ENCODE data around the gene ASCC2.
"Not testable (repeated sequence)": the region's sequence is repeated elsewhere in the genome, so short reads cannot be mapped to it uniquely, and the experiment has no call there.

ASCC2 gene

GRCh38 chr22:29872144-29872893 is 34.2 kb upstream of the ASCC2 start:
- H3K27me3 ChIP-seq (replicated peaks; ENCODE audit: control insufficient read depth, insufficient read depth, low read length) = peaks cover 58% of the 10 kb centered on the region
- DNase-seq (ENCODE audit: low read depth) = no peak
- no peak overlapping the region for H3K9ac ChIP-seq (ENCODE audit: low read length)
- H3K36me3 ChIP-seq (ENCODE audit: control insufficient read depth, insufficient read depth, low read length, severe bottlenecking) = no peaks in the 10 kb centered on the region
- no peaks in the 10 kb centered on the region for H3K4me1 ChIP-seq (ENCODE audit: control insufficient read depth, insufficient read depth, low read length)
- no peak overlapping the region for H3K4me3 ChIP-seq (ENCODE audit: low read length)
- H3K9me3 ChIP-seq (ENCODE audit: control insufficient read depth, low read length) = no peaks in the 10 kb centered on the region

DNA sequence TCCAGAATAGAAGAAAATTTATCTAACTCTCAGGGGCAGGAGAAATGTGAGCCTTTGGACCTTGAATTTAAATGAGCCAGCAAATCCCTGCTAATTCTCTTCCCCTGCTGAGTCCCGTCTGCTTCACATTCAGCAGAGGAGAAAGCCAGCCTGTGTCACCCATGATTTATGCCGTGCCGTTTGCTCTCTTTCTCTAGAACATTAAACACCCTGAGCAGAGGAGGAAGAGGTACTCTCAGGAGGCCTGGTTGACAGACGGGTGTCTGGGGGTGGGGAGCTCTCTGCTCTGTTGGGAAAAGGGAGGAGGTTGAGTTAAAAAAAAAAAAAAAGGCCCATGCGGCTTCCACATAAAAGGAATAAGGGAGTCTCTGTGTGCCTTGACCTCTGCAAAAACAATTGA is 33.6 kb upstream of the ASCC2 start:
- Histone ChIP-seq H3K9ac (ENCODE audit: low read length) (no peak overlapping the region), H3K27me3 (replicated peaks; ENCODE audit: control insufficient read depth, insufficient read depth, low read length) (peaks cover 60% of the 10 kb centered on the region), H3K36me3 (ENCODE audit: control insufficient read depth, insufficient read depth, low read length, severe bottlenecking) (no peaks in the 10 kb centered on the region), H3K4me1 (ENCODE audit: control insufficient read depth, insufficient read depth, low read length) (no peaks in the 10 kb centered on the region), H3K4me3 (ENCODE audit: low read length) (no peak overlapping the region), H3K9me3 (ENCODE audit: control insufficient read depth, low read length) (no peaks in the 10 kb centered on the region)
- no peak for DNase-seq (ENCODE audit: low read depth)

- H3K9me3 ChIP-seq (ENCODE audit: control insufficient read depth, low read length) = no peaks in the 10 kb centered on the region
- peaks cover 50% of the 10 kb centered on the region for H3K27me3 ChIP-seq (replicated peaks; ENCODE audit: control insufficient read depth, insufficient read depth, low read length)
- H3K4me1 ChIP-seq (ENCODE audit: control insufficient read depth, insufficient read depth, low read length) = no peaks in the 10 kb centered on the region
- H3K4me3 ChIP-seq (ENCODE audit: low read length) = no peak overlapping the region
- no peak overlapping the region for H3K9ac ChIP-seq (ENCODE audit: low read length)
- H3K36me3 ChIP-seq (ENCODE audit: control insufficient read depth, insufficient read depth, low read length, severe bottlenecking) = no peaks in the 10 kb centered on the region
- DNase-seq (ENCODE audit: low read depth) = no peak
These were observed 32.5 kb upstream of the ASCC2 start for GRCh38 chr22:29870574-29870973.

GRCh38 chr22:29867851-29868250 is 29.8 kb upstream of the ASCC2 start:
- DNase-seq (ENCODE audit: low read depth) = no peak
- Histone ChIP-seq H3K27me3 (replicated peaks; ENCODE audit: control insufficient read depth, insufficient read depth, low read length) (peaks cover 25% of the 10 kb centered on the region), H3K9ac (ENCODE audit: low read length) (no peak overlapping the region)

GRCh38 chr22:29867260-29867659 is 29.2 kb upstream of the ASCC2 start:
- H3K4me3 ChIP-seq (ENCODE audit: low read length) = no peak overlapping the region
- no peaks in the 10 kb centered on the region for H3K36me3 ChIP-seq (ENCODE audit: control insufficient read depth, insufficient read depth, low read length, severe bottlenecking)
- H3K4me1 ChIP-seq (ENCODE audit: control insufficient read depth, insufficient read depth, low read length) = no peaks in the 10 kb centered on the region
- no peak overlapping the region for H3K9ac ChIP-seq (ENCODE audit: low read length)
- no peaks in the 10 kb centered on the region for H3K9me3 ChIP-seq (ENCODE audit: control insufficient read depth, low read length)
- DNase-seq (ENCODE audit: low read depth) = no peak
- H3K27me3 ChIP-seq (replicated peaks; ENCODE audit: control insufficient read depth, insufficient read depth, low read length) = peaks cover 19% of the 10 kb centered on the region

More at GRCh38 chr22:29867851-29868250, 29.8 kb upstream of the ASCC2 start:
- no peaks in the 10 kb centered on the region for H3K4me1 ChIP-seq (ENCODE audit: control insufficient read depth, insufficient read depth, low read length)
- no peaks in the 10 kb centered on the region for H3K36me3 ChIP-seq (ENCODE audit: control insufficient read depth, insufficient read depth, low read length, severe bottlenecking)
- H3K4me3 ChIP-seq (ENCODE audit: low read length) = no peak overlapping the region
- no peaks in the 10 kb centered on the region for H3K9me3 ChIP-seq (ENCODE audit: control insufficient read depth, low read length)

DNA sequence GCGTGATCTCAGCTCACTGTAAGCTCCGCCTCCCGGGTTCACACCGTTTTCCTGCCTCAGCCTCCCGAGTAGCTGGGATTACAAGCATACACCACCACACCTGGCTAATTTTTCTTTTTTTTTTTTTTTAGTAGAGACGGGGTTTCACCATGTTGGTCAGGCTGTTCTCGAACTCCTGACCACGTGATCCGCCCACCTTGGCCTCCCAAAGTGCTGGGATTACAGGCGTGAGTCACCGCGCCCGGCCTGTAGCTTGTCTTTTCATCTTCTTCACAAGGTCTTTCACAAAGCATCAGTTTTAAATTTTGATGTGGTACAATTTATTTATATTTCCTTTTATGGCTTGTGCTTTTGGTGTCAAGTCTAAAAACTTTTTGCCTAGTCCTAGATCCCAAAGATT is 27.5 kb upstream of the ASCC2 start:
- not testable (repeated sequence) for H3K9ac ChIP-seq (ENCODE audit: low read length); H3K4me3 ChIP-seq (ENCODE audit: low read length); DNase-seq (ENCODE audit: low read depth); H3K4me1 ChIP-seq (ENCODE audit: control insufficient read depth, insufficient read depth, low read length); H3K9me3 ChIP-seq (ENCODE audit: control insufficient read depth, low read length); H3K36me3 ChIP-seq (ENCODE audit: control insufficient read depth, insufficient read depth, low read length, severe bottlenecking)
- H3K27me3 ChIP-seq (replicated peaks; ENCODE audit: control insufficient read depth, insufficient read depth, low read length) = peaks cover 12% of the 10 kb centered on the region

DNA sequence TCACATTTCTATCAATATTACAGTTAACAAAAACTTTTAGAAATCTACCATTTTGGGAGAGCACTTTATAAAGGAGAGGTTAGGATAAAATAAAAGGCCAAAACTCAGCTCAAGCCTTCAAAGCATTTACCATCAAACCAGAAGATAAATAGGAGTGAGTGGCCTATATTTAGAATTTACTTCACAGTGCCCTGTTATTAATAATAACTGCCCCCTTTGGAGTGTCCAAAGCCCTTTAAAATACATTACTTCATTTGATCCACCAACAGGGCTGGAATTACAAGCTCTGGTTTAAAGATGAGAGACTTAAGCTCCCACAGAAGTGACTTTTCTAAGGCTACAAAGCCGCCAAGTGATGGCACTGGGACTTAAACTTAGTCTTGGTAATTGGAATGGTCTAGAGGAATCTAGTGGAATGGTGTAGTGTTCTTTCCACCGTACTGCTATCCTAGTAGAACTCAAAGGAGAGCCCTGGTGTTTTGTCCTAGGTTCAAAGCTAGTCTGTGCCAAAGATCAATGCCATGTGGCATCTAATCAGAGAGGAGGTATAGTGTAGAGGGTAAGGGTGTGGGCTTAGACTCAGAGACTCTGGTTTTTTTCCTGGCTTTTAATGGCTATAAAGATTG is 23.7 kb upstream of the ASCC2 start:
- H3K4me1 ChIP-seq (ENCODE audit: control insufficient read depth, insufficient read depth, low read length) = peaks cover 3% of the 10 kb centered on the region
- H3K9ac ChIP-seq (ENCODE audit: low read length) = no peak overlapping the region
- H3K4me3 ChIP-seq (ENCODE audit: low read length) = no peak overlapping the region
- no peaks in the 10 kb centered on the region for H3K36me3 ChIP-seq (ENCODE audit: control insufficient read depth, insufficient read depth, low read length, severe bottlenecking)
- no peaks in the 10 kb centered on the region for H3K9me3 ChIP-seq (ENCODE audit: control insufficient read depth, low read length)
- no peaks in the 10 kb centered on the region for H3K27me3 ChIP-seq (replicated peaks; ENCODE audit: control insufficient read depth, insufficient read depth, low read length)
- no peak for DNase-seq (ENCODE audit: low read depth)

DNA sequence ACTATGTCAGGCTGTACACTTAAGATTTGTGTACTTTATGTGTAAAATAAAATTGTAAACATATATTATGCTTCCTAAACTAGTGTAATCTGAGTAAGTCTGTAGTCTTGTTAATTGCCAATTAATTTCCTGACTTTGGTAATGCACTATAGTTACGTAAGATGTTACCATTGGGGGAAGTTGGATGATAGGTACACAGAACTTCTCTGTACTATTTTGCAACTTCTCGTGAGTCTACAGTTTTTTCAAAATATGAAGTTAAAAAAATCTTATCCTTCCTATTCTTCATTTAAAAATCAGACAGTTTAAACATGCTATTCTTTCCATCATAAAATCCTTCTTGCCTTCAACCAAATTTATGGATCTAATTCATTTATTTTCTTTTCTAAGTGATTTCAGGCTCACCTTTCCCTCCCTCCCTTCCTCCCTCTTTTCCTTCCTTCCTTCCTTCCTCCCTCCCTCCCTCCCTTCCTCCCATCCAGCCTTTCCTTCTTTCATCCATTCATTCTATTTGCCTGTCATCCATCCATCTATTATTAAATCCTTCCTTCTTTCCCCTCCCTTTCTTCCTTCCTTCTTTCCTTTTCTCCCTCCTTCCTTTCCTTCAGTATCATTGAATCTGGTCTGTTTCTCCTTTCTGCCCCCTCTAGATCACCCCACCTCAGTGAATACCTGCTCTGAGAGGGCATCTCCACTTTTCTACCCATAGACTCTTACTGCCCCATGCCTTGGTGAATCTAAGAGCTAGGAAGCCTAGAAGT is 22.1 kb upstream of the ASCC2 start:
- H3K9me3 ChIP-seq (ENCODE audit: control insufficient read depth, low read length) = no peaks in the 10 kb centered on the region
- H3K27me3 ChIP-seq (replicated peaks; ENCODE audit: control insufficient read depth, insufficient read depth, low read length) = no peaks in the 10 kb centered on the region
- DNase-seq (ENCODE audit: low read depth) = no peak
- H3K9ac ChIP-seq (ENCODE audit: low read length) = no peak overlapping the region
- no peak overlapping the region for H3K4me3 ChIP-seq (ENCODE audit: low read length)
- H3K4me1 ChIP-seq (ENCODE audit: control insufficient read depth, insufficient read depth, low read length) = peaks cover 6% of the 10 kb centered on the region
- no peaks in the 10 kb centered on the region for H3K36me3 ChIP-seq (ENCODE audit: control insufficient read depth, insufficient read depth, low read length, severe bottlenecking)

DNA sequence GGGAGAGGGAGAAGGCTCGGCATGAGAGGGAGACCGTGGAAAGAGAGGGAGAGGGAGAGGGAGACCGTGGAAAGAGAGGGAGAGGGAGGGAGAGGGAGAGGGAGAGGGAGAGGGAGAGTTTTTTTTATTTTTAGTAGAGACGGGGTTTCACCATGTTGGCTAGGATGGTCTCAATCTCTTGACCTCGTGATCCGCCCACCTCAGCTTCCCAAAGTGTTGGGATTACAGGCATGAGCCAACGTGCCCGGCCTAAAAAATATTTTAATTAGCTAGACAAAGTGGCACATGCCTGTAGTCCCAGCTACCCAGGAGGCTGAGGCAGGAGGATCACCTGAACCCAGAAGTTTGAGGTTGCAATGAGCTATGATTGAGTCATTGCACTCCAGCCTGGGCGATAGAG is 21.0 kb upstream of the ASCC2 start:
- H3K36me3 ChIP-seq (ENCODE audit: control insufficient read depth, insufficient read depth, low read length, severe bottlenecking); H3K9ac ChIP-seq (ENCODE audit: low read length); H3K4me1 ChIP-seq (ENCODE audit: control insufficient read depth, insufficient read depth, low read length); H3K27me3 ChIP-seq (replicated peaks; ENCODE audit: control insufficient read depth, insufficient read depth, low read length); H3K4me3 ChIP-seq (ENCODE audit: low read length); DNase-seq (ENCODE audit: low read depth); H3K9me3 ChIP-seq (ENCODE audit: control insufficient read depth, low read length): not testable (repeated sequence)

- DNase-seq (ENCODE audit: low read depth) = no peak
- no peak overlapping the region for H3K9ac ChIP-seq (ENCODE audit: low read length)
- H3K36me3 ChIP-seq (ENCODE audit: control insufficient read depth, insufficient read depth, low read length, severe bottlenecking) = no peaks in the 10 kb centered on the region
- no peaks in the 10 kb centered on the region for H3K27me3 ChIP-seq (replicated peaks; ENCODE audit: control insufficient read depth, insufficient read depth, low read length)
- no peak overlapping the region for H3K4me3 ChIP-seq (ENCODE audit: low read length)
- peaks cover 6% of the 10 kb centered on the region for H3K4me1 ChIP-seq (ENCODE audit: control insufficient read depth, insufficient read depth, low read length)
- no peaks in the 10 kb centered on the region for H3K9me3 ChIP-seq (ENCODE audit: control insufficient read depth, low read length)
These were observed 18.4 kb upstream of the ASCC2 start for GRCh38 chr22:29856496-29856895.

GRCh38 chr22:29855611-29856181 is 17.6 kb upstream of the ASCC2 start:
- Histone ChIP-seq H3K4me1 (ENCODE audit: control insufficient read depth, insufficient read depth, low read length) (peaks cover 3% of the 10 kb centered on the region), H3K27me3 (replicated peaks; ENCODE audit: control insufficient read depth, insufficient read depth, low read length) (no peaks in the 10 kb centered on the region), H3K9ac (ENCODE audit: low read length) (no peak overlapping the region), H3K4me3 (ENCODE audit: low read length) (no peak overlapping the region), H3K9me3 (ENCODE audit: control insufficient read depth, low read length) (no peaks in the 10 kb centered on the region), H3K36me3 (ENCODE audit: control insufficient read depth, insufficient read depth, low read length, severe bottlenecking) (no peaks in the 10 kb centered on the region)
- no peak for DNase-seq (ENCODE audit: low read depth)

Measured in adipocyte (in vitro differentiated cells).